B cell (primary cell): Measurements from ENCODE around the gene MBOAT1. TPM values are rescaled to one million over a fixed set of nuclear protein-coding genes. Genes with fewer than 3 reads are reported as not detected.

Experiments used
- ATAC-seq: fragments of 200-7000 bp; cut with Tn5 transposase; one replicate; pipeline ENCODE4 v1.10.0; 2021; ENCODE audit warnings: low read depth, mild to moderate bottlenecking, moderate number of reproducible peaks, moderate library complexity
- CTCF ChIA-PET: fragments of 350-600 bp; sonication (Branson Sonifier 250); formaldehyde crosslinking; loops from one replicate; lab custom pipeline; 2021; ENCODE audit warnings: antibody characterized with exemption, inconsistent platforms; lab: Charles Lee
- POLR2A ChIA-PET: fragments of 350-600 bp; sonication (Branson Sonifier 250); formaldehyde crosslinking; loops from one replicate; lab custom pipeline; 2021; ENCODE audit warnings: antibody characterized with exemption; lab: Charles Lee
- DNase-seq: peaks from one replicate; pipeline ENCODE4 v3.0.0; 2013
- H2AFZ ChIP-seq: 2 replicates; pipeline ENCODE4 v1.6.1; 2012; ENCODE audit warnings: mild to moderate bottlenecking, low read depth, low read length; ENCODE audit not compliant: insufficient read depth, poor library complexity, severe bottlenecking
- H3K27ac ChIP-seq, 2 donors: 1 replicate in 1 of 2; 2 replicates in 1 of 2; pipeline ENCODE4 v1.5.1; 2012 to 2013; ENCODE audit warnings: low read length in 2 of 2, mild to moderate bottlenecking in 2 of 2, moderate library complexity in 1 of 2
- H3K27me3 ChIP-seq, 4 experiments: fragments of 200-600 bp in 1 of 4; sonication (generic) in 1 of 4; replicated peaks in 1 of 4; 1 replicate in 2 of 4; 2 replicates in 2 of 4; pipeline versions ENCODE4 v1.6.1 to v1.7.0; 2013 to 2016; ENCODE audit warnings: low read length in 3 of 4, mild to moderate bottlenecking in 2 of 4, mixed read lengths in 1 of 4, moderate library complexity in 1 of 4; ENCODE audit not compliant: insufficient read depth in 4 of 4, control insufficient read depth in 3 of 4; ENCODE audit errors: control extremely low read depth in 1 of 4
- H3K36me3 ChIP-seq, 2 experiments: replicated peaks in 1 of 2; 1 replicate in 1 of 2; 2 replicates in 1 of 2; pipeline versions ENCODE4 v1.6.1 to v1.7.1; 2013; ENCODE audit warnings: low read length in 1 of 2; ENCODE audit not compliant: insufficient read depth in 2 of 2, control insufficient read depth in 1 of 2; ENCODE audit errors: control extremely low read depth in 1 of 2, extremely low read depth in 1 of 2
- H3K4me1 ChIP-seq, 2 donors: fragments of 200-600 bp in 1 of 2; sonication (generic) in 1 of 2; 1 replicate in 1 of 2; 2 replicates in 1 of 2; pipeline versions ENCODE4 v1.5.1 to v1.6.1; 2013 to 2017; ENCODE audit warnings: low read length in 2 of 2; ENCODE audit not compliant: control insufficient read depth in 2 of 2, insufficient read depth in 2 of 2
- H3K4me2 ChIP-seq: replicated peaks from 2 replicates; pipeline ENCODE3; 2012; ENCODE audit warnings: mild to moderate bottlenecking, low read depth, low read length; ENCODE audit not compliant: poor library complexity, severe bottlenecking
- H3K4me3 ChIP-seq, 5 experiments: fragments of 200-600 bp in 1 of 5; sonication (generic) in 1 of 5; 1 replicate in 3 of 5; 2 replicates in 2 of 5; pipeline versions ENCODE4 v1.5.1 to v1.7.0; 2011 to 2016; ENCODE audit warnings: low read length in 4 of 5, mild to moderate bottlenecking in 4 of 5, low read depth in 2 of 5, control low read depth in 1 of 5, moderate library complexity in 1 of 5; ENCODE audit not compliant: insufficient read depth in 1 of 5; ENCODE audit errors: control extremely low read depth in 1 of 5, extremely low read depth in 1 of 5
- H3K79me2 ChIP-seq: fragments of 200-600 bp; sonication (generic); one replicate; pipeline ENCODE4 v1.6.0; 2016; ENCODE audit warnings: low read length; ENCODE audit not compliant: control insufficient read depth, insufficient read depth
- H3K9ac ChIP-seq: fragments of 200-600 bp; sonication (generic); 2 replicates; pipeline ENCODE4 v1.6.1; 2017; ENCODE audit warnings: mild to moderate bottlenecking, low read length, moderate library complexity
- H3K9me3 ChIP-seq, 3 donors: one replicate each; pipeline versions ENCODE4 v1.6.1 to v1.7.1; 2013; ENCODE audit warnings: low read length in 2 of 3; ENCODE audit not compliant: control insufficient read depth in 2 of 3, insufficient read depth in 1 of 3; ENCODE audit errors: control extremely low read depth in 1 of 3
- H4K20me1 ChIP-seq: 2 replicates; pipeline ENCODE4 v1.6.0; 2012; ENCODE audit warnings: mild to moderate bottlenecking, low read length; ENCODE audit not compliant: insufficient read depth, control insufficient read depth, poor library complexity, severe bottlenecking
- H3K27ac Mint-ChIP-seq: one replicate; pipeline ENCODE4 v1.8.0; 2021; ENCODE audit warnings: mixed read lengths
- H3K27me3 Mint-ChIP-seq: one replicate; pipeline ENCODE4 v1.8.0; 2021; ENCODE audit warnings: mixed read lengths
- H3K4me1 Mint-ChIP-seq: one replicate; pipeline ENCODE4 v1.8.0; 2021; ENCODE audit warnings: mixed read lengths
- H3K4me3 Mint-ChIP-seq: one replicate; pipeline ENCODE4 v1.8.0; 2021; ENCODE audit warnings: mixed read lengths
- H3K9me3 Mint-ChIP-seq: one replicate; pipeline ENCODE4 v1.8.0; 2022; ENCODE audit warnings: mixed read lengths; ENCODE audit not compliant: insufficient read depth
- CTCF ChIP-seq: fragments of 200-600 bp; IDR thresholded peaks from one replicate; pipeline ENCODE4 v1.8.0; 2022; ENCODE audit warnings: antibody characterized with exemption, mild to moderate bottlenecking
- EZH2 ChIP-seq: IDR thresholded peaks from 2 replicates; pipeline ENCODE4 v1.6.1; 2012; ENCODE audit warnings: borderline replicate concordance, low read depth, mild to moderate bottlenecking, moderate library complexity, low read length; ENCODE audit not compliant: insufficient read depth, poor library complexity, severe bottlenecking
- WGBS: methylation state at CpG from one replicate; pipeline ENCODE4 v1.1.5; 2013; ENCODE audit warnings: missing lambda C conversion rate; ENCODE audit not compliant: insufficient coverage; 5-methylcytosine and 5-hydroxymethylcytosine counted together
- intact Hi-C: fragments of 100-400 bp; cut with micrococcal nuclease; formaldehyde crosslinking; loops from one replicate; pipeline ENCODE4 v1.10.0; 2022
- polyA plus RNA-seq: library from polyadenylated mRNA; depleted of rRNA; stranded (reverse); fragments of >200 nt; gene quantifications from 2 replicates; pipeline ENCODE4 v1.2.3, GENCODE V29; 2012
- total RNA-seq, 2 donors: library from RNA; stranded (reverse); fragments of 120-200 nt in 1 of 2; gene quantifications; 1 replicate in 1 of 2; 2 replicates in 1 of 2; pipeline versions ENCODE4 v1.2.3 to v1.2.4, GENCODE V29; 2013 to 2022

The MBOAT1 gene
- total and polyA plus RNA-seq, 2 donors (not counting 1 experiment from before 2014, with no cell fraction given), result 5.4 to 8.1 TPM

- TF ChIP-seq EZH2 (no peak), CTCF (no peak)
- Mint-ChIP-seq H3K4me3 (no peak overlapping the region), H3K27ac (no peak overlapping the region), H3K4me1 (peaks cover 23% of the 10 kb centered on the region), H3K9me3 (no peaks in the 10 kb centered on the region), H3K27me3 (peaks cover 7% of the 10 kb centered on the region)
- intact Hi-C loops, result no loop called here
- no peak overlapping the region for H3K4me3 ChIP-seq
- H3K36me3 ChIP-seq, result no peaks in the 10 kb centered on the region
- H3K79me2 ChIP-seq, result peaks cover 14% of the 10 kb centered on the region
- CTCF ChIA-PET, result no interaction called here
- H3K27me3 ChIP-seq, result no peaks in the 10 kb centered on the region
- no peak for ATAC-seq
- peaks cover 7 to 13% of the 10 kb centered on the region in 2 donors for H3K4me1 ChIP-seq
- H3K9ac ChIP-seq, result no peak overlapping the region
- no peak overlapping the region for H2AFZ ChIP-seq
- POLR2A ChIA-PET, result no interaction called here
- no peaks in the 10 kb centered on the region for H3K9me3 ChIP-seq
- WGBS, result no CpG with 5 or more reads among the region's 3 CpGs
- DNase-seq, result no peak
- no peak overlapping the region for H3K27ac ChIP-seq
- no peaks in the 10 kb centered on the region for H4K20me1 ChIP-seq
- H3K4me2 ChIP-seq, result no peak overlapping the region
Observed at GRCh38 chr6:20202699-20203302, 9.5 kb downstream of the MBOAT1 start.

- H3K4me3 Mint-ChIP-seq, result no peak overlapping the region
- H3K27me3 ChIP-seq, result no peaks in the 10 kb centered on the region
- no CpG with 5 or more reads among the region's 1 CpG for WGBS
- no peak overlapping the region for H2AFZ ChIP-seq
- H3K36me3 ChIP-seq, result no peaks in the 10 kb centered on the region
- DNase-seq (no peak), ATAC-seq (no peak)
- H3K4me3 ChIP-seq, result no peak overlapping the region
- ChIA-PET CTCF (no interaction called here), POLR2A (no interaction called here)
- H3K27ac ChIP-seq, result no peak overlapping the region
- H3K79me2 ChIP-seq, result peaks cover 14% of the 10 kb centered on the region
- H3K9me3 Mint-ChIP-seq, result no peaks in the 10 kb centered on the region
- no peaks in the 10 kb centered on the region for H3K9me3 ChIP-seq
- intact Hi-C loops, result no loop called here
- TF ChIP-seq CTCF, result no peak
- no peak for TF ChIP-seq EZH2
- no peak overlapping the region for H3K4me2 ChIP-seq
- no peaks in the 10 kb centered on the region for H4K20me1 ChIP-seq
- no peak overlapping the region for H3K9ac ChIP-seq
- peaks cover 7 to 12% of the 10 kb centered on the region in 2 donors for H3K4me1 ChIP-seq
- peaks cover 7% of the 10 kb centered on the region for H3K27me3 Mint-ChIP-seq
- H3K4me1 Mint-ChIP-seq, result peaks cover 23% of the 10 kb centered on the region
- no peak overlapping the region for H3K27ac Mint-ChIP-seq
Observed at GRCh38 chr6:20202324-20202658, 10.0 kb downstream of the MBOAT1 start.
